Prostate gland (tissue), 2 donors: Measurements from ENCODE around the gene FMO5.

Experiments
- POLR2A ChIP-seq: fragments of 450-650 bp; IDR thresholded peaks from one replicate; pipeline ENCODE4 v1.6.1; 2016; ENCODE audit warnings: antibody characterized with exemption, mild to moderate bottlenecking
- TF ChIP-seq, protein P1 (sequence below), 4 experiments: fragments of 200-600 bp in 2 of 4; fragments of 450-650 bp in 2 of 4; sonication (generic) in 2 of 4; IDR thresholded peaks; 1 replicate in 3 of 4; 2 replicates in 1 of 4; pipeline ENCODE4 v1.5.1; 2016 to 2019; ENCODE audit warnings: antibody characterized with exemption in 4 of 4, mild to moderate bottlenecking in 2 of 4, moderate library complexity in 2 of 4

DNA sequence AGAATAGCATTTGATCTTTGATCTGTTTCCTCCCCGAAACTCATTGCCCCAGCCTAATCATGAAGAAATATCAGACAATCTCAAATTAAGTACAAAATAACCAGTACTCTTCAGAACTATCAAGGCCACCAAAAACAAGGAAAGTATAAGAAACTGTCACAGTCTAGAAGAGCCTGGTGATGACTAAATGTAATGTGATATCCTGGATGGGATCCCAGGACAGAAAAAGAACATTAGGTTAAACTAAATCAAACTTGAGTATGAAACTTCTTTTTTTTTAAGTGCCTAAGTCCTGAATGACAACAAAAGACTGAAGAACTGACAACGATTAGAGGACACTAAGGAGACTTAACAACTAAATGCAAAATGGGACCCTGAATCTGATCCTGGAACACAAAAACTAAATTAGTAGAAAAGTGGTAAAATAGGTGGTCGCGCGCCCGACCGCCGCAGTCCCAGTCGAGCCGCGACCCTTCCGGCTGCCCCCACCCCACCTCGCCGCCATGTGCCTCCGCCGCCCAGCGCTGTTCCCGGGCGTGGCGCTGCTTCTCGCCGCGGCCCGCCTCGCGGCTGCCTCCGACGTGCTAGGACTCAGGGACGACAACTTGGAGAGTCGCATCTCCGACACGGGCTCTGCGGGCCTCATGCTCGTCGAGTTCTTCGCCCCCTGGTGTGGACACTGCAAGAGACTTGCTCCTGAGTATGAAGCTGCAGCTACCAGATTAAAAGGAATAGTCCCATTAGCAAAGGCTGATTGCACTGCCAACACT, 47.3 kb downstream of the FMO5 start:
- TF ChIP-seq, protein P1, sequence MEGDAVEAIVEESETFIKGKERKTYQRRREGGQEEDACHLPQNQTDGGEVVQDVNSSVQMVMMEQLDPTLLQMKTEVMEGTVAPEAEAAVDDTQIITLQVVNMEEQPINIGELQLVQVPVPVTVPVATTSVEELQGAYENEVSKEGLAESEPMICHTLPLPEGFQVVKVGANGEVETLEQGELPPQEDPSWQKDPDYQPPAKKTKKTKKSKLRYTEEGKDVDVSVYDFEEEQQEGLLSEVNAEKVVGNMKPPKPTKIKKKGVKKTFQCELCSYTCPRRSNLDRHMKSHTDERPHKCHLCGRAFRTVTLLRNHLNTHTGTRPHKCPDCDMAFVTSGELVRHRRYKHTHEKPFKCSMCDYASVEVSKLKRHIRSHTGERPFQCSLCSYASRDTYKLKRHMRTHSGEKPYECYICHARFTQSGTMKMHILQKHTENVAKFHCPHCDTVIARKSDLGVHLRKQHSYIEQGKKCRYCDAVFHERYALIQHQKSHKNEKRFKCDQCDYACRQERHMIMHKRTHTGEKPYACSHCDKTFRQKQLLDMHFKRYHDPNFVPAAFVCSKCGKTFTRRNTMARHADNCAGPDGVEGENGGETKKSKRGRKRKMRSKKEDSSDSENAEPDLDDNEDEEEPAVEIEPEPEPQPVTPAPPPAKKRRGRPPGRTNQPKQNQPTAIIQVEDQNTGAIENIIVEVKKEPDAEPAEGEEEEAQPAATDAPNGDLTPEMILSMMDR (IDR thresholded peaks at IDR 0.05), result no peak
- no peak for TF ChIP-seq POLR2A
